DOHH2 (cell line): ENCODE results near the gene MBIP.

Experiments used
- H3F3A ChIP-seq: fragments of 200-600 bp; sonication (generic), shearing (Covaris generic); 2 replicates; pipeline ENCODE4 v1.6.0; 2016; ENCODE audit warnings: antibody characterized with exemption, mild to moderate bottlenecking; ENCODE audit not compliant: control insufficient read depth, insufficient read depth
- H3K27ac ChIP-seq: fragments of 200-600 bp; sonication (generic); 2 replicates; pipeline ENCODE4 v1.5.1; 2014; ENCODE audit warnings: low read depth, mild to moderate bottlenecking, low read length, moderate library complexity
- H3K27me3 ChIP-seq: fragments of 200-600 bp; sonication (generic); 2 replicates; pipeline ENCODE4 v1.6.1; 2014; ENCODE audit warnings: mild to moderate bottlenecking, low read length, mixed read lengths; ENCODE audit not compliant: control insufficient read depth
- H3K36me3 ChIP-seq: fragments of 200-600 bp; sonication (generic); 2 replicates; pipeline ENCODE4 v1.6.1; 2014; ENCODE audit warnings: mild to moderate bottlenecking, low read length, moderate library complexity, mixed read lengths; ENCODE audit not compliant: control insufficient read depth
- H3K4me1 ChIP-seq: fragments of 200-600 bp; sonication (generic); 2 replicates; pipeline ENCODE4 v1.6.1; 2014; ENCODE audit warnings: mild to moderate bottlenecking, low read length, mixed read lengths; ENCODE audit not compliant: control insufficient read depth
- H3K4me2 ChIP-seq: fragments of 200-600 bp; sonication (generic); 2 replicates; pipeline ENCODE4 v1.6.0; 2014; ENCODE audit warnings: mild to moderate bottlenecking, low read length, moderate library complexity
- H3K4me3 ChIP-seq: fragments of 200-600 bp; sonication (generic); 2 replicates; pipeline ENCODE4 v1.5.1; 2014; ENCODE audit warnings: mild to moderate bottlenecking, low read length, mixed read lengths
- H3K79me2 ChIP-seq: fragments of 200-600 bp; sonication (generic); 2 replicates; pipeline ENCODE4 v1.6.1; 2014; ENCODE audit warnings: mild to moderate bottlenecking, low read length, mixed read lengths; ENCODE audit not compliant: control insufficient read depth
- H3K9me2 ChIP-seq: fragments of 200-600 bp; sonication (generic); replicated peaks from 2 replicates; pipeline ENCODE4 v1.6.1; 2014; ENCODE audit warnings: mild to moderate bottlenecking, low read length, mixed read lengths; ENCODE audit not compliant: control insufficient read depth
- H3K9me3 ChIP-seq: fragments of 200-600 bp; sonication (generic); 2 replicates; pipeline ENCODE4 v1.6.1; 2014; ENCODE audit warnings: antibody characterized with exemption, low read length, mixed read lengths; ENCODE audit not compliant: control insufficient read depth, insufficient read depth
- H4K20me1 ChIP-seq: fragments of 200-600 bp; sonication (generic); 2 replicates; pipeline ENCODE4 v1.6.0; 2014; ENCODE audit warnings: low read depth, mild to moderate bottlenecking, antibody characterized with exemption, low read length, moderate library complexity; ENCODE audit not compliant: control insufficient read depth, insufficient read depth
- EZH2phosphoT487 ChIP-seq: fragments of 200-600 bp; sonication (generic); IDR thresholded peaks from 2 replicates; pipeline ENCODE4 v1.6.1; 2017; ENCODE audit warnings: borderline replicate concordance, mild to moderate bottlenecking, antibody characterized with exemption, low read length, moderate library complexity, mixed read lengths
- TF ChIP-seq, protein P1 (sequence below): fragments of 200-600 bp; sonication (generic); IDR thresholded peaks from one replicate; pipeline ENCODE4 v1.5.1; 2014; ENCODE audit warnings: antibody characterized with exemption, mild to moderate bottlenecking, low read depth, low read length; ENCODE audit not compliant: poor library complexity, severe bottlenecking

The MBIP gene

DNA sequence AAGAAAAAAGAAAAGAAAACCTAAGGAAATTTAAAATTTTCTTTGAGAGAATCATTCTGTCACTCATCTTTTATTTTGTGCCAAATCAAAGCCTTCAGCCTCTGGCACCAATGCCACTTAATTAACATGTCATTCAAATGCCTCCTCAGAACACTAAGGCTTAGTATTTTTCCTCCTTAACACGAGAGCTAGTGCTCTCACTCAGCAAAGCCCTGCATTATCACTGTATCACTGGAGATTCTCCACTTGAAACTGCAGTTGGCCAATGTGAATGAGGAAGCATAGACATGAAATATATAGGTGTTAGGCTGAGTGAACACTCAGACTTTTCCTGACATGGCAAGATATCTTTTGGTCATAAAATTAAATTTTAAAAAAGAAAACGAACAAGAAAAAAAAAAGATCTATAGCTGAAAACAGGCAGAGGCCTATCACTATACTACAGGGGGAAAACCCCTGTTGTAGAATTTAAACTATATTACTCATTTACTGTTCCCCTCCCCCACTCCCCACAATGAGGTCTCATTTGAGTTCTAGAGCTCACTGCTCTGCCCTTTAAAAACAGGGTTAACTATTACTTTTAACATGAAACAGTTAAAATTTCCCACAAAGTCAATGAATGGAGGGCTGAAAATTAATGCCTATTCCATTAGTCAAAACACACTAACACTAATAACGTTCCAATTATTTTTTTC, 5.1 kb downstream of the MBIP start:
- Histone ChIP-seq H3K79me2 (peaks cover 51% of the 10 kb centered on the region), H3F3A (no peaks in the 10 kb centered on the region), H3K27me3 (no peaks in the 10 kb centered on the region), H3K9me3 (no peaks in the 10 kb centered on the region), H3K4me2 (no peak overlapping the region), H3K4me3 (no peak overlapping the region), H3K27ac (no peak overlapping the region), H3K4me1 (peaks cover 9% of the 10 kb centered on the region), H3K9me2 (no peaks in the 10 kb centered on the region), H3K36me3 (peaks cover 33% of the 10 kb centered on the region), H4K20me1 (0 out of 2 replicates have a peak, but pooled peaks cover 3% of the 10 kb centered on the region)
- TF ChIP-seq EZH2phosphoT487 = no peak
- TF ChIP-seq, protein P1, sequence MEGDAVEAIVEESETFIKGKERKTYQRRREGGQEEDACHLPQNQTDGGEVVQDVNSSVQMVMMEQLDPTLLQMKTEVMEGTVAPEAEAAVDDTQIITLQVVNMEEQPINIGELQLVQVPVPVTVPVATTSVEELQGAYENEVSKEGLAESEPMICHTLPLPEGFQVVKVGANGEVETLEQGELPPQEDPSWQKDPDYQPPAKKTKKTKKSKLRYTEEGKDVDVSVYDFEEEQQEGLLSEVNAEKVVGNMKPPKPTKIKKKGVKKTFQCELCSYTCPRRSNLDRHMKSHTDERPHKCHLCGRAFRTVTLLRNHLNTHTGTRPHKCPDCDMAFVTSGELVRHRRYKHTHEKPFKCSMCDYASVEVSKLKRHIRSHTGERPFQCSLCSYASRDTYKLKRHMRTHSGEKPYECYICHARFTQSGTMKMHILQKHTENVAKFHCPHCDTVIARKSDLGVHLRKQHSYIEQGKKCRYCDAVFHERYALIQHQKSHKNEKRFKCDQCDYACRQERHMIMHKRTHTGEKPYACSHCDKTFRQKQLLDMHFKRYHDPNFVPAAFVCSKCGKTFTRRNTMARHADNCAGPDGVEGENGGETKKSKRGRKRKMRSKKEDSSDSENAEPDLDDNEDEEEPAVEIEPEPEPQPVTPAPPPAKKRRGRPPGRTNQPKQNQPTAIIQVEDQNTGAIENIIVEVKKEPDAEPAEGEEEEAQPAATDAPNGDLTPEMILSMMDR = no peak

DNA sequence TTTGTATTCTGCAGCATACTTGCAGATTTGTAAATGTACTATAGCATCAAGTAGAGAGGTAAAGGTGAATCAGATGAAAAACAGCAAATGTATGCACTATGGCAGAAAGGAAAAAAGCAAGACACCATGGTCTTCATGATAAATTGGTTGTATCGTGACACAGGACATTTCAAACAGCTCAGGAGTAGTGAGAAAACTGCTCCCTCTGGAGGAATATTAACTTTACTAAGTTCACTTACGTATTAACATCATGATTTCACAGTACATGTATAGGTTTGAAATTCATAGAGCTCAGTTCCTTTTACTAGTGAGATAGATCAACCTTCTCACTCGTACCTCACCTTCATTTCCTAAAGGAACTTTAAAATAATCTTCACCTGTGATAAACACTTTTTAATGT, 6.5 kb downstream of the MBIP start:
- no peak overlapping the region for H3K27ac ChIP-seq
- H3K36me3 ChIP-seq = peaks cover 41% of the 10 kb centered on the region
- no peaks in the 10 kb centered on the region for H3K9me3 ChIP-seq
- TF ChIP-seq, protein P1 = no peak
- no peak for TF ChIP-seq EZH2phosphoT487
- H3F3A ChIP-seq = no peaks in the 10 kb centered on the region
- peaks cover 7% of the 10 kb centered on the region for H3K4me1 ChIP-seq
- H3K79me2 ChIP-seq = peaks cover 37% of the 10 kb centered on the region
- H3K27me3 ChIP-seq = no peaks in the 10 kb centered on the region
- 0 out of 2 replicates have a peak, but pooled peaks cover 3% of the 10 kb centered on the region for H4K20me1 ChIP-seq
- no peaks in the 10 kb centered on the region for H3K9me2 ChIP-seq
- no peak overlapping the region for H3K4me2 ChIP-seq
- H3K4me3 ChIP-seq = no peak overlapping the region

DNA sequence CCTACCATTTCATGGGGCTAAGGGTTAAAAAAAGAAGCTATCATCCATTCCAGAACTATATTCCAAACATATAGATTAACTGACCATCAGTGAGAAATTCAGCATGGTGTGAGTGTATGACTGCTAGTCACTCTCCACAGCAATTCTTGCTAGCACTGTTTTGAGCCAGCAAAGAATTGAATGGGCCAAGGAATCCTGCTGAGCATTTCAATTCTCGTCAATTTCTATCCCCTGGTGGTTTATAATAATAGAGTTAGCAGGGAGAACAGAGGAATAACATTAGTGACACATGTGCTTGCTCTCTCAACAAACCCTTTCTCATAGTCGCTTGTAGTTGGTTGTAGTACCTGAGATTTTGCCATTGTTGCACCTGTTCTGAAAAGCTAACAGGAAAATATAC, 7.2 kb downstream of the MBIP start:
- H3K9me3 ChIP-seq = no peaks in the 10 kb centered on the region
- 0 out of 2 replicates have a peak, but pooled peaks cover 3% of the 10 kb centered on the region for H4K20me1 ChIP-seq
- no peak overlapping the region for H3K27ac ChIP-seq
- H3K4me2 ChIP-seq = no peak overlapping the region
- peaks cover 47% of the 10 kb centered on the region for H3K36me3 ChIP-seq
- no peaks in the 10 kb centered on the region for H3F3A ChIP-seq
- H3K79me2 ChIP-seq = peaks cover 30% of the 10 kb centered on the region
- no peaks in the 10 kb centered on the region for H3K9me2 ChIP-seq
- no peak overlapping the region for H3K4me3 ChIP-seq
- no peaks in the 10 kb centered on the region for H3K27me3 ChIP-seq
- H3K4me1 ChIP-seq = peaks cover 1% of the 10 kb centered on the region; the same call in 1 of the 2 replicates
- TF ChIP-seq, protein P1 = no peak
- TF ChIP-seq EZH2phosphoT487 = no peak
